DMS153 treated with DMSO at 0.1 percent for 48 hours (cell line): ENCODE results near the gene FAM83G.
"Not testable (repeated sequence)": the region's sequence is repeated elsewhere in the genome, so short reads cannot be mapped to it uniquely, and the experiment has no call there.

Experiments
- DNase-seq: peaks from one replicate; lab custom pipeline; 2025; ENCODE audit not compliant: unreplicated experiment; lab: John Stamatoyannopoulos, UW

Gene FAM83G

DNA sequence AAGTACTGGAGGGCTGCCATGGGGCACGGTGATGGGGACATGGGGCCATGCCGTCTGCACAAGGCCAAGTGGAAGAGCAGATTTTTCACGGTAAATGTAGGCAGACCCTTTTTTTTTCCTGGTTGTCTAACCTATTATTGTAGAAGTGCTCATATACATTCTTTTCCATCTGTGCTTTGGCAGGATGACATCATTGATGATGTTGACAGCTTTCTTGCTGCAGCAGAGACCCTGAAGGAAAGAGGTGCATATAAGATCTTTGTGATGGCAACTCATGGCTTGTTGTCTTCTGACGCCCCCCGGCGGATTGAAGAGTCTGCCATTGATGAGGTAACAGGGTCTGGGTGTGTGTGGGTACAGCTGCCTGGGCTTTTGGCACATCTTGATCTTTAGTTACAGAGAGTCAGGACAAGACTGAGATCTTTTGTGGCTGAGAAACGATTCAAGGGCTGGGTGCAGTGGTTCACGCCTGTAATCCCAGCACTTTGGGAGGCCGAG, 75.9 kb downstream of the FAM83G start:
- DNase-seq, result no peak

DNA sequence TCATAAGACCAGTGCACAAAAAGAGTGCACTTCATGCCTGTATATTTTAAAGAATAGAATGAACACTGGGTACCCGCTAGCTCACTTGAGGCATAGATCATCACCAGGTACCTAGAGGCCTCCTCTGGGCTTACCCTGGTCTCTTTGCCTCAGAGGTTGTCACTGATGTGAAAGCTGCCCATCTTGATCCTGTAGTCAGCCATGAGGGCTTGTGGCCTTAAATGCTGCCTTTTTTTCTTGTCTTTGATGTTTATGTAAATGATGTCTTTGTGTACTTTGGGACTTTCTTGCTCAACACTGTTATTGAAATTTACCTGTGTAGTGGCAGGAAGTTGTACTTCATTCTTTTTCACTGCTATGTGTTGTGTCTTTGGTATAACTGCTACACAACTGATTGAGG, 79.4 kb downstream of the FAM83G start:
- DNase-seq, result no peak

DNA sequence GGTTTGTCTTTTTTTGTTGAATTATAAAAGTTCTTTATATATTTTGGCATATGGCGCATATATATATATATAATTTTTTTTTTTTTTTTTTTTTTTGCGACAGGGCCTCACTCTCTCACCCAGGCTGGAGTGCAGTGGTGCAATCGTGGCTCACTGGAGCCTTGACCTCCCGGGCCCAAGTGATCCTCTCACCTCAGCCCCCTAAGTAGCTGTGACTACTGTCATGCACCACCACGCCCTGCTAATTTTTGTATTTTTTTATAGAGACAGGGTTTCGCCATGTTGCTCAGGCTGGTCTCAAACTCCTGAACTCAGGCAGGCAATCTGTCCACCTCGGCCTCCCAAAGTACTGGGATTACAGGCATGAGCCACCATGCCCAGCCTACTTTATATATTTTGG, 82.0 kb downstream of the FAM83G start:
- DNase-seq, result not testable (repeated sequence)

DNA sequence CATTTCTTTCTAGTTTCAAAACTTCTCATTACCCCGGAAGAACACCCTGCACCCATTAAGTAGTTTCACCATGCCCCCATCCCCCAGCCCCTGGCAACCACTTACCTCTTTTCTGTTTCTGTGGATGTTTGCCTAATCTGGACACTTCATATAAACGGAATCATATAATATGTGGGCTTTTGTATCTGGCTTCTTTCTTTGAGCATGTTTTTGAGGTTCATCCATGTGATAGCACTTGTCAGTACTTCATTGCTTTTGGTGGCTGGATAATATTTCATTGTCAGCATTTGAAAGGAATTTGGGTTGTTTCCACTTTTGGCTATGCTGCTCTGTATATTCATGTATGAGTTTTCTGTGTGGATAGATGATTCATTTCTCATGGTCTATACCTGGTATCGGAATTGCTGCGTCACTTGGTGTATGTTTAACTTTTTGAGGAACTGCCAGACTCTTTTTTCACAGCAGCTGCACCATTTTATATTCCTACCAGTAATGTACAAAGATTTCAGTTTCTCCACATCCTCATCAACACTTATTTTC, 82.6 kb downstream of the FAM83G start:
- no peak for DNase-seq

DNA sequence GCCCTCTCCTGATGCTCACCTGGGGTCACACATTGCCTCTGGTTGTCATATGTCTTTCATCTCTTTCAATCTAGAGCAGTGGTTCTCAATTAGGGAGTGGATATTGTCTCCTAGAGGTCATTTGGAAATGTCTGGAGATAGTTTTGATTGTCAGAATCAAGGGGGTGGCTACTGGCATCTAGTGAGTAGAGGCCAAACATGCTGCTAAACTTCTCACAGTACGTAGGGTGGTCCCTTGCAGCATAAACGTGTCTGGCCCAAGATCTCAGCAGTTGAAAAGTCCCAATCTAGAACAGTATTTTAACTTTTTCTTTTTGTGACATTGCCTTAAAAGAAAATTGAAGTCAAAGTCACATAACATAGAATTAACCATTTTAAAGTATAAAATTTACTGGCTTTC, 83.1 kb downstream of the FAM83G start:
- DNase-seq, result no peak

- no peak for DNase-seq
Observed at GRCh38 chr17:18920911-18921441, 83.6 kb downstream of the FAM83G start.

DNA sequence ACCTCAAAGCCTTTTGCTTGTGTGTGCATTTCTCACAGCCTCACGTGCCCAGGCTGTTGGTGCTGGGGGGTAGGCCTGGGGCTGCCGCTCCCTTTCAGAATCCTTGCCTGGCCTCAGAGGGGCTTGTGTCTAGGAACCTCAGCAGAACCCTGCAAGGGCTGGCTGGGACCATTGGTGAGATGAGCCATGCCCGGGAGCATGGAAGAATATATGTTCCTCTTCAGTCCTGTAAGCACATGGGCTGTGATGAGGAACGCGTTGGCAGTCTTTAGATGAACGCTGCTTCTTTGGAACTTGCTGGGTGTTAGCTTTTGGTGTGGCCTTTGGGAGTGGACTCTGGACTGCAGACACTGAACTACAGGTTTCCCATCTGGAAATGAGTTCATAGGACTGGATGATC, 84.6 kb downstream of the FAM83G start:
- DNase-seq, result no peak
